GM19324 (cell line): ENCODE results near the gene ADGRB3.

ENCODE experiments used
- ATAC-seq: cut with Tn5 transposase; IDR thresholded peaks from one replicate; pipeline ENCODE4 v1.9.1; 2021; ENCODE audit warnings: mild to moderate bottlenecking, moderate library complexity; ENCODE audit not compliant: unreplicated experiment, low FRiP score

ADGRB3 gene

GRCh38 chr6:68634726-68635411, at the start of gene ADGRB3:
TSS of gene ADGRB3 (plus strand) at chr6:68635282. CDS start at chr6:68638676, 3,394 bp downstream.
- ATAC-seq = peak; percentile 61

DNA sequence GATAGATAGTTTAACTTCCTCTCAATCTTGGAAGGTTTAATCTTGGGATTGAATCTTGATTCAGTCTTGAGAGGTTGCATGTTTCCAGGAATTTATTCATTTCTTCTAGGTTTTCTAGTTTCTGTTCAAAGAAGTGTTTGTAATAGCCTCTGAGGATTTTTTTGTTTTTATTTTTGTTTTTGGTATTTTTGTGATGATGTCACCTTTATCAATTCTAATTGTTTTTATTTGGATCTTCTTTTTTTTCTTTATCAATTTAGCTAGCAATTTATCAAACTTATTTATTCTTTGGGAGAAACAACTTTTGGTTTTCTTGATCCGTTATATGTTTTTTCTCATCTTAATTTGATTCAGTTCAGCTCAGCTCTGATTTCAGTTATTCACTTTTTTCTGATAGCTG, 41.5 kb upstream of the ADGRB3 start:
- ATAC-seq = no peak

DNA sequence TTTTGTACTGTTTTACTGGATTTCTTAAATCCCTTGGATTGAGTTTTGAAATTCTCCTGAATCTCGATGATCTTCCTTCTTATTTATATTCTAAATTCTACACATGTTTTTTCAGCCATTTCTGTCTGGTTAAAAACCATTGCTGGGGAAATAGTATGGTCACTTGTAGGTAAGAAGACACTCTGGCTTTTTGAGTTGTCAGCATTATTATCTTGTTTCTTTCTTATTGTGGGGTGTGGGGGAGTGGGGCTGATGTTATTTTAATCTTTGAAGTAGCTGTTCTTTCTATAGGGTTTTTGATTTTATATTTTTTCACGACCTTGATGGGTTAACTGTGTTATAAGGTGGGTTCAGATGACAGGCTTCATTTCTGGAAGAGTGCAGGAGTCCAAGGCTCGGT, 37.4 kb upstream of the ADGRB3 start:
- ATAC-seq = no peak

- ATAC-seq = no peak
Observed at GRCh38 chr6:68615938-68616337, 19.1 kb upstream of the ADGRB3 start.

- no peak for ATAC-seq
Observed at GRCh38 chr6:68625998-68626397, 9.1 kb upstream of the ADGRB3 start.

- ATAC-seq = no peak
Observed at GRCh38 chr6:68628161-68628560, 6.9 kb upstream of the ADGRB3 start.

DNA sequence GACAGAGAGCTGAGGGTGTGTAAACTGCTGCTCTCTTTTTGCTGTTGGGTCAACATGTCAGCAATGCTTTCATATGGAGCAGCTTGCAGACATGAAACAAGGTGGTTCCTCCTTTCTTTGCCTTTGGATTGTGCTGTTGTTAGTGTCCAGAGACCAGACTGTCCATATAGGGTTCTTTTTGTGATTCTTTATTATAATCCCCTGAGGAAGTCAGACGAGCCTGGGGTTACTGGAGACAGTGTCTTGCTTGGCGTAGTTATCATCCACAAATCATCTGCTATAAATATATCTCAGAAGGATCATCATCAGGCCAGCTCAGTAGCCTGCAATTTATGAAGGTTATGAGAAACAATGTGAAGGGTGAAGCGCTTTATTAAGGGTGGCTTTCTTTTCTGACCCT, 2.3 kb upstream of the ADGRB3 start:
- no peak for ATAC-seq

- ATAC-seq = no peak
Observed at GRCh38 chr6:68633281-68633971, 1.7 kb upstream of the ADGRB3 start.

GRCh38 chr6:68633972-68634725, 933 bp upstream of the ADGRB3 start:
- peak; percentile 14 for ATAC-seq

DNA sequence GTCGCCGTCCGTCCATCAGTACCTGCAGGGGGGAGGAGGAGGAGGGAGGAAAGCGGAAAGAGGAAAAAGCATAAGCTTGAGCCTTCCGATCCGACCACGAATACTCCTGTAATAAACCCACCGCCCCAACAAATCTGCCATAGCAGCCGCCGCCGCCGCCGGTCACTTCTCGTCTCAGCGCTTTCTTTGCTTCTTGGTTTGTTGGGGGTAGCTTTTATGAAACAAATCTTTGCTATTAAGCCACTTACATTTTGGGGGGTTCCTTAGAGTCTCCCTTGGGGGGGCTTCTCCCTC, 277 bp downstream of the ADGRB3 start:
- no peak for ATAC-seq

DNA sequence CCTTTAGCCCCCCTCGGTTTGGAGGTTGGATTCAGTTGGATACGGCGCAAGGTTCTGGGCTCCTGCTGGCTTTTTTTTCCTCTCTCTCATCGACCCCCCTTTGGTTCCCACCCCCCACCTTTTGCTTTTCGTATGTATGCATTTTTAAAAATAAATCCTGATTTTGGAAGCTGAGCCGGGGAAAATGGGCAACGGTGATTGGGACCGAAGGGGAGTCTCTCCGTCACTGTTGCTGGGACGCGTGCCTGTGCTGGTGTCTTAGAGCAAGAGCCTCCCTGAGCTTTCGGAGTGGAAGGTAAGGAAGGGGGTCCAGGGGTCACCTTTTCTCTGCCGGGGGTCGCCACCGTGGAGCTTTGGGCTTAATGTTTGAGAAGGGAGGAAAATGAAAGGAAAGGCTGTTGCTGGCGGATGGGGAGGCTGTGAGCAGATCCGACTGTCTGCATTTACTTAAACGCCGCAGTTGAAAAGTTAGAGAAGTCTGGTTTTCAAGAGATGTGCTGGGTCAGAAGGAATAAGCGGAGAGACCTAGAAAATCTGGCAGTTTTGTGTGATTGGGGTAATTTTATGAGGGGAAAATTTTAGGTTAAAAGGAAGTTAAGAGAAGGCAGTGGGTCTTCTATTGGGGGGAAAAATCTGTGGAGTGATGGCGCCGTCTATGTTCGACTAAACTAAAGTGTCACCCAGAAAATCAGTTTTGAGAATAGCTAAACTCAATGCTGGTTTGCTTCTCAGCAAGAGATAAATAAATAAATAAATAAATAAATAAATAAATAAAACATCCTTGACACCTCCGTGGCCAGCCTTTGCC, 828 bp downstream of the ADGRB3 start:
- no peak for ATAC-seq

- no peak for ATAC-seq
Observed at GRCh38 chr6:68636666-68637065, 1.6 kb downstream of the ADGRB3 start.

DNA sequence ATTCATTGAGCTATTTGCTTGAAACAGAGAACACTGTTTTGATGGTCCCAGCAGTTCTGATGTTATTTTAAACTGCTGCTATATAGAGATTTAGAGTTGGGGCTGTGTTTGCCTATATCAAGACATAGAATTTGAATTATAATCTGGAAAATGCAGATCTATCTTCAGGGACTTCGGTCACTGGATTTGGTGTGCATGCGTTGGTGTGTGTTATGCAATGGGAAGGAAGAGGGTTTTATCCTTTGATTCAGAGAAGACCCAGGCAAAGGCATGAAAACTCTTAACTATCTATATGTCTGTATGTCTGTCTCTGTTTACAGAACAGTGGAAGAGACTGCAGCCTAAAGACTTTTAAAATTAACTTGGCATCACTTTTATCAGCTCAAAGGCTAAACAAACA, 2.0 kb downstream of the ADGRB3 start:
- ATAC-seq = no peak

- ATAC-seq = no peak
Observed at GRCh38 chr6:68637782-68638181, 2.7 kb downstream of the ADGRB3 start.

DNA sequence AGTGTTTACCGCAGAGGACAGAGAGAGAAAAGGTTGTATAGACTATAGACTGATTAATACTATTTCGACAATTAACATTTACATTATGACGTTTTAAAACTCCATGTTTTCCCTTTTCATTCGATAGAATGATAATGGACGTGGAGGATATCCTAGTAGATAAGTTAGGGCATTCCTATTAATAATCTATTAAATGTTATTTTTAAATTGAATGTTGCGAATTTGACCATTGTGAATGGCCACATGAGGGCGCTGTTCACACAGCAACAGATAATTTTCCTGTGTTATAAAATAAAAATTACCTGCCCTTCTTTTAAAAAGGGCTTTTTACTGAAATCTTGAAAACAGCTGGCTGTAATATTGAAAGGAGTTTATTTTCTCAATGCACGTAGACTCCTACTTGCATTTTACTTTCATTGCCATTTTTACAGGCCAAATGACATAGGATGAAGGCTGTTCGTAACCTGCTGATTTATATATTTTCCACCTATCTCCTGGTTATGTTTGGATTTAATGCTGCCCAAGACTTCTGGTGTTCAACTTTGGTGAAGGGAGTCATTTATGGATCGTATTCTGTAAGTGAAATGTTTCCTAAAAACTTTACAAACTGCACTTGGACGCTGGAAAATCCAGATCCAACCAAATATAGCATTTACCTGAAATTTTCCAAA, 3.3 kb downstream of the ADGRB3 start:
- no peak for ATAC-seq

DNA sequence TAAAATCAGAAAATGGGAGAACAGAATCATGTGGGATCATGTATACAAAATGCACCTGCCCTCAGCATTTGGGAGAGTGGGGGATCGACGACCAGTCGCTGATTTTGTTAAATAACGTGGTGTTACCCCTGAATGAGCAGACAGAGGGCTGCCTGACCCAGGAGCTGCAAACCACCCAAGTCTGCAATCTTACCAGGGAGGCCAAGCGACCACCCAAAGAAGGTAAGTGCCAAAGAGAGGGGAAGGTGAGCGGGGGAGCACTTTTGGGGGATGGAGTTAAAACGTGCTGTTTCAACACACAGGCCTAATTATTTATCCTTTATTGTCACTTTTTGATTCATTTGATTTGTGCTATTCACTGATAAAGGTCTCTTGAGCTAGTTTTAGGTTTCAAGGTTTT, 4.1 kb downstream of the ADGRB3 start:
- no peak for ATAC-seq

GRCh38 chr6:68639826-68640490, 4.9 kb downstream of the ADGRB3 start:
- no peak for ATAC-seq

GRCh38 chr6:68640491-68640835, 5.4 kb downstream of the ADGRB3 start:
- no peak for ATAC-seq

DNA sequence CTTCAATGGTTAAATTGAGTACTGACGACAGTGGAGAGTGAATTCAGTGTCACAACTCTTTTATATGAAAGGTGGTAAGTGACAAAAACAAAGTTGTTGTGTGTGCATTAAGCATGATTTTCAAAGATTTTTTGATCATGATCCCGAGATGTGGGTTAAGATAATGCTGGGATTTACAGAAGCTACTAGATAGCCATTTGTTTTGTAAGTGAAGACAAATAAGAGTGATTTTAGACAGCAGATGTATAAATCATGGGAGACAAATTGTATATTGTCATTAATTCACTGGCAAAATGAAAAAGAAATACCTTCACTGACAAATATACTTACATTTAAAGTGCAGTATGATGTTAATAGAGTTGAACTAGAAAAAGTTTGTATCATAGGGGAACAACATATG, 6.1 kb downstream of the ADGRB3 start:
- no peak for ATAC-seq

- ATAC-seq = no peak
Observed at GRCh38 chr6:68642081-68642480, 7.0 kb downstream of the ADGRB3 start.
